Hematopoietic multipotent progenitor cell treated with erythropoietin and hydrocortisone succinate and interleukin-3 and kit ligand, for 15 days (in vitro differentiated cells): ENCODE data around the gene CAMKK2.
"Not testable (repeated sequence)": the region's sequence is repeated elsewhere in the genome, so short reads cannot be mapped to it uniquely, and the experiment has no call there.

Source experiments
- DNase-seq: peaks from one replicate; pipeline ENCODE4 v3.0.0-alpha.2; 2015; ENCODE audit warnings: low spot score

The CAMKK2 gene

GRCh38 chr12:121245951-121246350, 50.6 kb downstream of the CAMKK2 start:
- no peak for DNase-seq

GRCh38 chr12:121245031-121245430, 51.5 kb downstream of the CAMKK2 start:
- no peak for DNase-seq

GRCh38 chr12:121241156-121241970, 55.1 kb downstream of the CAMKK2 start:
- DNase-seq: no peak

- no peak for DNase-seq
Observed at GRCh38 chr12:121240484-121241101, 55.9 kb downstream of the CAMKK2 start.

- no peak for DNase-seq
Observed at GRCh38 chr12:121240062-121240420, 56.5 kb downstream of the CAMKK2 start.

- no peak for DNase-seq
Observed at GRCh38 chr12:121239351-121240061, 57.0 kb downstream of the CAMKK2 start.

GRCh38 chr12:121238604-121239350, 57.7 kb downstream of the CAMKK2 start:
- DNase-seq: no peak

GRCh38 chr12:121238086-121238485, 58.4 kb downstream of the CAMKK2 start:
- DNase-seq: no peak

GRCh38 chr12:121237415-121237814, 59.1 kb downstream of the CAMKK2 start:
- DNase-seq: no peak

GRCh38 chr12:121236776-121237175, 59.7 kb downstream of the CAMKK2 start:
- no peak for DNase-seq

- no peak for DNase-seq
Observed at GRCh38 chr12:121233628-121234020, 62.9 kb downstream of the CAMKK2 start.

GRCh38 chr12:121232977-121233627, 63.4 kb downstream of the CAMKK2 start:
- DNase-seq: no peak

GRCh38 chr12:121232163-121232562, 64.3 kb downstream of the CAMKK2 start:
- DNase-seq: no peak

GRCh38 chr12:121230538-121230907, 66.0 kb downstream of the CAMKK2 start:
- no peak for DNase-seq

- DNase-seq: peak; percentile 78
Observed at GRCh38 chr12:121229826-121230537, 66.5 kb downstream of the CAMKK2 start.

GRCh38 chr12:121228919-121229665, 67.4 kb downstream of the CAMKK2 start:
- DNase-seq: no peak

- DNase-seq: no peak
Observed at GRCh38 chr12:121227294-121227693, 69.2 kb downstream of the CAMKK2 start.

- not testable (repeated sequence) for DNase-seq
Observed at GRCh38 chr12:121226871-121227270, 69.6 kb downstream of the CAMKK2 start.

- no peak for DNase-seq
Observed at GRCh38 chr12:121226399-121226798, 70.1 kb downstream of the CAMKK2 start.

GRCh38 chr12:121224591-121224990, 71.9 kb downstream of the CAMKK2 start:
- DNase-seq: no peak
